GM19240 (cell line): Measurements from ENCODE around the gene RHOXF2.
A peak's percentile ranks its signal among the peaks of the same experiment; 100 is the strongest.

ENCODE experiments used
- DNase-seq: peaks from one replicate; pipeline ENCODE4 v3.0.0; 2011; ENCODE audit warnings: low spot score; ENCODE audit not compliant: insufficient read length

RHOXF2 gene

DNA sequence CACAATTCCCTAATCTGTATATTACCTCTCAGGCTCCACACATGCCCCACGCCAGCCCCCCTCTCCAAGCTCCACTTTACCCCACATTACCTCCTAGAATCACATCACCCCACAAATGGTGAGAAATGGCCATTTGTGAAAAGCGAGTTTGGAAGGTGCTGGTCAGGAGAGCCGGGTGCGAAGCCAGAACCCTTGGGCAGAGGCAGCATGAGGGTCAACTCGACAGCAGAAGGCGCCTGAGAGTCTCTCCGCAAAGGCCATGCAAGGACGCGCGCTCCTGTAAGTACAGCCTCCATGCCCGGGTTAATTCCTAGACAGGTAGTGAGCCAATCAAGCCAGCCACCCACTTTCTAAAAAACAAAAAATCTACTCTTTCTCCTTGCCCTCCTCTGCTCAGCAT is 42.4 kb downstream of the RHOXF2 start:
- DNase-seq, result no peak

- no peak for DNase-seq
Measured at GRCh38 chrX:120205816-120206753, 47.7 kb downstream of the RHOXF2 start.

DNA sequence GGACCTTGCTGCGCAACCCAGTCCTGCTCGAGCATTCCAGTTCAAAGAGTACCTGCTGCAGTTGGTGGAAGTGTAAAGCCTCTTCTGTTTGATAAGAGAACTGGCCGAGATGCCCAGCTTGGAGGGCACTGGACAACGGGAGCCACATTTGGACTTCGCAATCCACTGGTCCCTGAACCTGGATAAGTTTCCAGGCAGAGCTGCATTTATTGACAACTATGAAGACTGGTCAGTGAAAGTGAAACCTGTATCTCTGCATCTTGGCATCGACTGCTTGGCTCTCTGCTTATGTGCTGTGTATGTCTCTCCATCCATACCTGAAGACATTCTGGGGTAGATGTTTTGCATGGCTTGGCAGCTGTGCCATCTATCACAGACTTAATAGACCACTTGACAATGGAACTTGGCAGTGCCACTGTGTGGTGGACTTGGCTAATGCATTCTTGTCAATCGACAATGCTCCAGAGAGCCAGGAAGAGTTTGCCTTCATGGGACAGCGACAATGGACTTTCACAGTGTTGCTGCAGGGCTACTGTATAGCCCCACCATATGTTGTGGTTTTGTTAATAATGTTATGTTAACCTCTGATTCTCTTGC is 48.7 kb downstream of the RHOXF2 start:
- DNase-seq, result no peak

DNA sequence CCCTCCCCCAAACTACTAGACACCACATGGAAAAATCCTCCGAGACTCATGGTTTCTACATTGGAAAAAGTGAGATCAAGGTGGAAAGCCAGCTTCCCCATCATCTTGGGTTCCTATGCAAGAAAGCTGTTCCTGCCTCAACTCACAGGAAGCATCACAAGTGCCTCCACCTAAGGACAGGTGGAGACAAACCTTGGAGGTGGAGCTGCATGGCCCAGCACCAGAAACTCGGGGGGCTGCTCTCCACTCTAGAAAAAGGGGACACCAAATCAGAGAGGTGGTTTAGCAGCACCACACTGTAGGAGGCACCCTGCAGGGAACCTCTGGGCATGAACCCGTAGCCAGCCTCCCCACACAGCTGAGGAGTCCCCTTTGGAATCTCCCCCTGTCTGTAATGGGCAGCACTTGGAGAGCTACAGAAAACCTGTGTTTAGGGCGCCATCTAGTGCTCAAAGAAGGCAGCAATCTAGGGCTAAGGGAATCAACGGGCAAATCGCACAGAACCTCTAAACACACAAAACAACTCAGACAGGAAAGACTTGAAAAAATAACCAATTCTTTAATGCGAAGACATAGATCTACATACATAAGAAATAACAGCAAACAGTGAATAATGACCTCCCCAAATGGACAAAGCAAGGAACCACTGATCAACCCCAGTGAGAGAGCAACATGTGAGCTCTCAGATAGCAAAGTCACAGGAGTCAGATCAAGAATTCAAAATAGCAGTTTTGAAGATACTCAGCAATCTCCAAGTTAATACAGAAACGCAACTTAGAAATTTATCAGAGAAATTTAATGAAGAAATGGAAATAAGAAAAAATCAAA is 55.2 kb downstream of the RHOXF2 start:
- peak; percentile 76 for DNase-seq
